A673 (cell line): ENCODE results near the gene ZDHHC6. TPM values are rescaled to one million over a fixed set of nuclear protein-coding genes. Genes with fewer than 3 reads are reported as not detected.

Source experiments
- BruUV-seq: library from RNA; stranded (reverse); fragments of 400-500 nt; replicated peaks from 2 replicates; lab custom pipeline; 2021; lab: Mats Ljungman, UMichigan
- CTCF ChIA-PET: fragments of 300-600 bp; sonication (Branson Sonifier 250); formaldehyde crosslinking; loops from one replicate; lab custom pipeline; 2022; ENCODE audit warnings: antibody characterized with exemption; lab: Charles Lee
- POLR2A ChIA-PET: fragments of 300-600 bp; sonication (Branson Sonifier 250); formaldehyde crosslinking; loops from one replicate; lab custom pipeline; 2022; ENCODE audit warnings: antibody characterized with exemption; ENCODE audit not compliant: low non-redundant PET; lab: Charles Lee
- DNase-seq: peaks from one replicate; pipeline ENCODE4 v3.0.0-alpha.2; 2015; ENCODE audit warnings: low spot score
- H3K27ac ChIP-seq: fragments of 200-600 bp; sonication (generic); 2 replicates; pipeline ENCODE4 v1.5.1; 2016; ENCODE audit warnings: mixed run types, low read depth, mild to moderate bottlenecking, mixed read lengths, antibody characterized with exemption, low read length; ENCODE audit not compliant: poor library complexity, severe bottlenecking
- H3K27me3 ChIP-seq: fragments of 200-600 bp; sonication (generic); replicated peaks from 2 replicates; pipeline ENCODE4 v1.6.1; 2017; ENCODE audit warnings: mixed run types, low read depth, mild to moderate bottlenecking, mixed read lengths, antibody characterized with exemption, low read length; ENCODE audit not compliant: insufficient read depth, poor library complexity
- H3K36me3 ChIP-seq: fragments of 200-600 bp; sonication (generic); 2 replicates; pipeline ENCODE4 v1.6.1; 2016; ENCODE audit warnings: mixed run types, mild to moderate bottlenecking, mixed read lengths, antibody characterized with exemption, low read length; ENCODE audit not compliant: insufficient read depth, poor library complexity, severe bottlenecking
- H3K4me1 ChIP-seq: fragments of 200-600 bp; sonication (generic); 2 replicates; pipeline ENCODE4 v1.6.1; 2017; ENCODE audit warnings: mixed run types, mild to moderate bottlenecking, mixed read lengths, antibody characterized with exemption, low read length; ENCODE audit not compliant: insufficient read depth, poor library complexity, severe bottlenecking
- H3K4me3 ChIP-seq: fragments of 200-600 bp; sonication (generic); 2 replicates; pipeline ENCODE4 v1.5.1; 2016; ENCODE audit warnings: low read depth, mixed run types, mild to moderate bottlenecking, mixed read lengths, low read length; ENCODE audit not compliant: poor library complexity, severe bottlenecking
- H3K9me3 ChIP-seq: fragments of 200-600 bp; sonication (generic); 2 replicates; pipeline ENCODE4 v1.6.1; 2016; ENCODE audit warnings: mixed run types, low read depth, mild to moderate bottlenecking, mixed read lengths, antibody characterized with exemption, low read length; ENCODE audit not compliant: poor library complexity, severe bottlenecking
- CTCF ChIP-seq: fragments of 300-800, 200-600 bp; sonication (generic); conservative IDR thresholded peaks from 2 replicates; pipeline ENCODE4 v1.5.1; 2017; ENCODE audit warnings: low read depth, mild to moderate bottlenecking, antibody characterized with exemption, low read length, moderate library complexity, mixed read lengths
- EZH2 ChIP-seq: fragments of 200-600 bp; sonication (generic); IDR thresholded peaks from 2 replicates; pipeline ENCODE4 v1.6.1; 2017; ENCODE audit warnings: borderline replicate concordance, low read depth, mild to moderate bottlenecking, mixed read lengths, antibody characterized with exemption, low read length; ENCODE audit not compliant: poor library complexity, severe bottlenecking
- intact Hi-C: fragments of 100-400 bp; cut with micrococcal nuclease; formaldehyde crosslinking; loops from one replicate; pipeline ENCODE4 v1.10.0; 2022; ENCODE audit not compliant: unreplicated experiment
- total RNA-seq: library from RNA; stranded (reverse); gene quantifications from 2 replicates; pipeline ENCODE4 v1.2.3, GENCODE V29; 2021

The ZDHHC6 gene
- total RNA-seq, 1 experiment from 2014 or later = 38.8 TPM

GRCh38 chr10:112404617-112405016 is 42.1 kb downstream of the ZDHHC6 start:
- no peak for TF ChIP-seq CTCF
- no peak for TF ChIP-seq EZH2
- ChIA-PET POLR2A (no interaction called here), CTCF (interaction anchor here (0.6 kb wide), 1 partner anchor 89 kb away, joined by 3 read pairs; no protein-coding TSS in a partner anchor)
- BruUV-seq = no TSS peak
- no peaks in the 10 kb centered on the region for H3K9me3 ChIP-seq
- H3K27ac ChIP-seq = no peak overlapping the region
- intact Hi-C loops = no loop called here
- H3K27me3 ChIP-seq = peaks cover 6% of the 10 kb centered on the region
- no peaks in the 10 kb centered on the region for H3K36me3 ChIP-seq
- DNase-seq = no peak
- no peak overlapping the region for H3K4me3 ChIP-seq
- H3K4me1 ChIP-seq = no peaks in the 10 kb centered on the region

GRCh38 chr10:112402917-112403316 is 43.8 kb downstream of the ZDHHC6 start:
- ChIA-PET POLR2A (no interaction called here), CTCF (no interaction called here)
- DNase-seq = no peak
- intact Hi-C loops = no loop called here
- Histone ChIP-seq H3K4me1 (no peaks in the 10 kb centered on the region), H3K27me3 (no peaks in the 10 kb centered on the region), H3K27ac (no peak overlapping the region), H3K4me3 (no peak overlapping the region), H3K36me3 (no peaks in the 10 kb centered on the region), H3K9me3 (no peaks in the 10 kb centered on the region)
- BruUV-seq = no TSS peak
- no peak for TF ChIP-seq EZH2
- TF ChIP-seq CTCF = no peak

GRCh38 chr10:112397592-112397991 is 49.1 kb downstream of the ZDHHC6 start:
- Histone ChIP-seq H3K4me1 (no peaks in the 10 kb centered on the region), H3K27ac (no peak overlapping the region), H3K9me3 (no peaks in the 10 kb centered on the region), H3K36me3 (no peaks in the 10 kb centered on the region), H3K4me3 (no peak overlapping the region), H3K27me3 (no peaks in the 10 kb centered on the region)
- BruUV-seq = no TSS peak
- DNase-seq = no peak
- CTCF ChIA-PET = no interaction called here
- TF ChIP-seq EZH2 (no peak), CTCF (no peak)
- intact Hi-C loops = no loop called here
- POLR2A ChIA-PET = no interaction called here
